Breast epithelium (tissue), 4 donors: ENCODE data around the gene MACROD2. TPM values are rescaled to one million over a fixed set of nuclear protein-coding genes. Genes with fewer than 3 reads are reported as not detected.

ENCODE experiments used
- DNase-seq, 2 donors: peaks; one replicate each; pipeline ENCODE4 v3.0.0-alpha.2; 2019; ENCODE audit warnings: low spot score in 2 of 2
- H3K27ac ChIP-seq, 2 donors: fragments of 200-600 bp; sonication (generic) in 1 of 2; one replicate each; pipeline ENCODE4 v1.5.1; 2016 to 2019; ENCODE audit warnings: mild to moderate bottlenecking in 1 of 2
- H3K27me3 ChIP-seq, 2 donors: fragments of 200-600 bp; sonication (generic) in 1 of 2; one replicate each; pipeline versions ENCODE4 v1.5.1 to v1.6.0; 2017 to 2019; ENCODE audit warnings: control low read depth in 1 of 2, mild to moderate bottlenecking in 1 of 2
- H3K36me3 ChIP-seq: fragments of 200-600 bp; one replicate; pipeline ENCODE4 v1.5.1; 2019
- H3K4me1 ChIP-seq, 2 donors: fragments of 200-600 bp; sonication (generic); one replicate each; pipeline ENCODE4 v1.5.1; 2016 to 2019; ENCODE audit warnings: control low read depth in 1 of 2
- H3K4me3 ChIP-seq, 3 donors: fragments of 200-600 bp; sonication (generic); 1 replicate in 2 of 3; 2 replicates in 1 of 3; pipeline ENCODE4 v1.5.1; 2016 to 2019; ENCODE audit warnings: mild to moderate bottlenecking in 3 of 3, moderate library complexity in 2 of 3
- H3K9me3 ChIP-seq, 2 donors: fragments of 200-600 bp; sonication (generic) in 1 of 2; one replicate each; pipeline ENCODE4 v1.5.1; 2016 to 2019; ENCODE audit warnings: control low read depth in 1 of 2
- POLR2A ChIP-seq: fragments of 450-650 bp; IDR thresholded peaks from one replicate; pipeline ENCODE4 v1.6.1; 2016; ENCODE audit warnings: antibody characterized with exemption, mild to moderate bottlenecking, moderate library complexity
- POLR2AphosphoS5 ChIP-seq, 3 donors: sonication (generic); formaldehyde crosslinking; IDR thresholded peaks; one replicate each; pipeline ENCODE4 v1.6.1; 2017; ENCODE audit warnings: antibody characterized with exemption in 3 of 3
- intact Hi-C: fragments of 100-400 bp; cut with DNase I; formaldehyde crosslinking; loops from one replicate; pipeline ENCODE4 v1.15.1; 2023; ENCODE audit warnings: low total_unique reads
- total RNA-seq, 3 donors: library from RNA; depleted of rRNA; stranded (reverse); fragments of >200 nt; gene quantifications; one replicate each; pipeline ENCODE4 v1.1.0, GENCODE V29; 2016
- TF ChIP-seq, protein P1 (sequence below), 3 donors: fragments of 450-650 bp; IDR thresholded peaks; one replicate each; pipeline ENCODE4 v1.5.1; 2016 to 2017; ENCODE audit warnings: antibody characterized with exemption in 3 of 3, mild to moderate bottlenecking in 3 of 3, moderate library complexity in 3 of 3

MACROD2 gene
- total RNA-seq, 3 donors from 2014 or later = 6.7 to 26.8 (median 8.8) TPM

DNA sequence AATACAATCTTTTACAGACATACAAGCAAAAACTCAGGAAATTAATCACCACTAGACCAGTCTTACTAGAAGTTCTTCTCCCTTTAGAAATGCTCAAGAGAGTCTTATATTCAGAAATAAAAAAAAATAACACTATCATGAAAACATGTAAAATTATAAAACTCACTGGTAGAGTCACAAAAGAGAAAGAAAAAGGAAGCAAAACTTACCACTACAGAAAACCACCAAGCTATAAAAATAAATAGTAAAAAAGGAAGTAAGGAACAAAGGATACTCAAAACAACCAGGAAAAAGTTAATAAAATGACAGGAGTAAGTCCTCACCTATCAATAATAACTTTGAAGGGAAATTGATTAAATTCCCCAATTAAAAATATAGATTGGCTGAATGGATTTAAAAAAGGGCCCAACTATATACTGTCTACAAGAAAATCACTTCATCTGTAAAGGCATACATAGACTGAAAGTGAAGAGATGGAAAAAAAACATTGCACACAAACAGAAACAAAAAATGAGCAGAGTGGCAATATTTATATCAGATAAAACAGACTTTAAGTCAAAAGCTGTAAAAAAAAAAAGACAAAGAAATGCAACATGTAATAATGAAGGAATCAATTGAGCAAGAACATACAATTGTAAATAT is 2088.4 kb downstream of the MACROD2 start:
- intact Hi-C loops = no loop called here
- TF ChIP-seq POLR2A (no peak), POLR2AphosphoS5 (IDR thresholded peaks at IDR 0.05) (no peak)
- TF ChIP-seq, protein P1, sequence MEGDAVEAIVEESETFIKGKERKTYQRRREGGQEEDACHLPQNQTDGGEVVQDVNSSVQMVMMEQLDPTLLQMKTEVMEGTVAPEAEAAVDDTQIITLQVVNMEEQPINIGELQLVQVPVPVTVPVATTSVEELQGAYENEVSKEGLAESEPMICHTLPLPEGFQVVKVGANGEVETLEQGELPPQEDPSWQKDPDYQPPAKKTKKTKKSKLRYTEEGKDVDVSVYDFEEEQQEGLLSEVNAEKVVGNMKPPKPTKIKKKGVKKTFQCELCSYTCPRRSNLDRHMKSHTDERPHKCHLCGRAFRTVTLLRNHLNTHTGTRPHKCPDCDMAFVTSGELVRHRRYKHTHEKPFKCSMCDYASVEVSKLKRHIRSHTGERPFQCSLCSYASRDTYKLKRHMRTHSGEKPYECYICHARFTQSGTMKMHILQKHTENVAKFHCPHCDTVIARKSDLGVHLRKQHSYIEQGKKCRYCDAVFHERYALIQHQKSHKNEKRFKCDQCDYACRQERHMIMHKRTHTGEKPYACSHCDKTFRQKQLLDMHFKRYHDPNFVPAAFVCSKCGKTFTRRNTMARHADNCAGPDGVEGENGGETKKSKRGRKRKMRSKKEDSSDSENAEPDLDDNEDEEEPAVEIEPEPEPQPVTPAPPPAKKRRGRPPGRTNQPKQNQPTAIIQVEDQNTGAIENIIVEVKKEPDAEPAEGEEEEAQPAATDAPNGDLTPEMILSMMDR (IDR thresholded peaks at IDR 0.05) = no peak
- H3K27ac ChIP-seq = no peak overlapping the region
- no peaks in the 10 kb centered on the region for H3K36me3 ChIP-seq
- no peaks in the 10 kb centered on the region for H3K4me1 ChIP-seq
- no peak overlapping the region for H3K4me3 ChIP-seq
- DNase-seq = no peak
- no peaks in the 10 kb centered on the region for H3K9me3 ChIP-seq
- H3K27me3 ChIP-seq = no peaks in the 10 kb centered on the region

DNA sequence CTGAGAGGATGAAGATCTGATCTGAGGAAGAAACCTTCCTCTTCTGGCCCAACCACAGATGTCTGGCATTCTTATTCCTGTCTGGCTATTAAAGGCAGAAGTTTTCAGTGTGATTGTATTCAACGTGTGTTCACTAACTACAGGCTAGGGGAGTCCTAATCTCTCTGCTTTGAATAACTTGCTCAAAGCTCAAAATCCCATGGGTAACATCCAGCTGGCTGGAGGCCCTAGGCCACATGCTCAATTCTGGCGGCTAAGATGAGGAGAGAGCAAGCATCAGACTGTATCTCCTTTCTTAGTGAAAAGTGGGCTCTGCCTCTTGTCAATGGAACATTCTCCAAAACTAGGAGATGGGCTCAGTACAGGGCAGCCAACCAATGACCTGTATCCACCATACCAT is 2099.9 kb downstream of the MACROD2 start:
- Histone ChIP-seq H3K27ac (no peak overlapping the region), H3K36me3 (no peaks in the 10 kb centered on the region), H3K4me3 (no peak overlapping the region), H3K9me3 (peaks cover 0 to 10% of the 10 kb centered on the region in 2 donors), H3K4me1 (no peaks in the 10 kb centered on the region), H3K27me3 (no peaks in the 10 kb centered on the region)
- no peak for DNase-seq
- TF ChIP-seq POLR2AphosphoS5 (IDR thresholded peaks at IDR 0.05) = no peak
- TF ChIP-seq POLR2A = no peak
- TF ChIP-seq, protein P1 (IDR thresholded peaks at IDR 0.05) = no peak
- intact Hi-C loops = no loop called here

DNA sequence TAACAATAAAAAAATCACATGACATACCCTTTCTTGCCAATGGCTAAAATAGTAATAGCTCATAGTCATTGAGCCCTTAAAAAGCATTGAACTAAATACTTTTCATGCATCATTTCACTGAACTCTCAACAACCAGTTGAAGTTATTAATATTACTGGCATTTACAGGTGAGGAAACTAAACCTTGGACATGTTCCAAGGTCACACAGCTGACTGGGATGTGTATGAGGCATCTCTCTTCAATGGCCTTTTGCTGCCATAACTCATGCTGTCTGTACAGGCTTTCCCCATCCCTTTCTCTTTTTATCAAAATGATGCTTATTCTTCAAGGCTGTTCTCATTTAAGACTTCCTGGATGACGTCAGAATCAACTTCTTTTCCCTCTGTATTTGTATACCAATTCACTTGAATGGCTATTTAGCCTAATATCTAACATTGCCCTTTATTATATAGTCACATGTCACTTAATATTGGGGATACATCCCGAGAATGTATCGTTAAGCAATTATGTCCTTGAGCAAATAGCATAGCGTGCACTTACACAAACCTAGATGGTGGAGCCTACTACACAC is 2101.5 kb downstream of the MACROD2 start:
- intact Hi-C loops = no loop called here
- Histone ChIP-seq H3K27ac (no peak overlapping the region), H3K36me3 (no peaks in the 10 kb centered on the region), H3K9me3 (no peaks in the 10 kb centered on the region), H3K4me3 (no peak overlapping the region), H3K27me3 (no peaks in the 10 kb centered on the region), H3K4me1 (no peaks in the 10 kb centered on the region)
- no peak for DNase-seq
- TF ChIP-seq POLR2AphosphoS5 (IDR thresholded peaks at IDR 0.05) (no peak), POLR2A (no peak)
- TF ChIP-seq, protein P1 (IDR thresholded peaks at IDR 0.05) = no peak

DNA sequence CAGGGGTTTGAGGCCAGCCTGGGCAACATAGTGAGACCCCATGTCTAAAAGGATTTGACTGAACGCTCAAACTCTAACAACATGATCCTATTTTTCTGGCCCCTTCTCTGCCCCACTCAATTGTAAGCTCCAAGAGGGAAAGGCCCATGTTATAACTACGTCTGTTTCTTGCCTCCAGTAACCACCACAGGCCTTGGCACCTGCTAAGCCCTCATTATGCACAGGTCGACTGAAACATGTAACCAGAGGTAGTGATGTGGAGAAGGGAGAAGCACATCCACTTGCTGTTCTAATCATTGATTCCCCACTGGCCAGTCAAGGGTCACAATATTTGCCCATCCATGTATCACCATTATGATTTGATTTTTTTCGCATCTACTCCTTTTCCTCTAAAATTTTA is 2102.5 kb downstream of the MACROD2 start:
- no peaks in the 10 kb centered on the region for H3K36me3 ChIP-seq
- no peaks in the 10 kb centered on the region for H3K4me1 ChIP-seq
- no peak for TF ChIP-seq POLR2AphosphoS5 (IDR thresholded peaks at IDR 0.05)
- no peak for TF ChIP-seq POLR2A
- TF ChIP-seq, protein P1 (IDR thresholded peaks at IDR 0.05) = no peak
- H3K27me3 ChIP-seq = no peaks in the 10 kb centered on the region
- no peak overlapping the region for H3K27ac ChIP-seq
- H3K4me3 ChIP-seq = no peak overlapping the region
- DNase-seq = no peak
- intact Hi-C loops = no loop called here
- no peaks in the 10 kb centered on the region for H3K9me3 ChIP-seq

DNA sequence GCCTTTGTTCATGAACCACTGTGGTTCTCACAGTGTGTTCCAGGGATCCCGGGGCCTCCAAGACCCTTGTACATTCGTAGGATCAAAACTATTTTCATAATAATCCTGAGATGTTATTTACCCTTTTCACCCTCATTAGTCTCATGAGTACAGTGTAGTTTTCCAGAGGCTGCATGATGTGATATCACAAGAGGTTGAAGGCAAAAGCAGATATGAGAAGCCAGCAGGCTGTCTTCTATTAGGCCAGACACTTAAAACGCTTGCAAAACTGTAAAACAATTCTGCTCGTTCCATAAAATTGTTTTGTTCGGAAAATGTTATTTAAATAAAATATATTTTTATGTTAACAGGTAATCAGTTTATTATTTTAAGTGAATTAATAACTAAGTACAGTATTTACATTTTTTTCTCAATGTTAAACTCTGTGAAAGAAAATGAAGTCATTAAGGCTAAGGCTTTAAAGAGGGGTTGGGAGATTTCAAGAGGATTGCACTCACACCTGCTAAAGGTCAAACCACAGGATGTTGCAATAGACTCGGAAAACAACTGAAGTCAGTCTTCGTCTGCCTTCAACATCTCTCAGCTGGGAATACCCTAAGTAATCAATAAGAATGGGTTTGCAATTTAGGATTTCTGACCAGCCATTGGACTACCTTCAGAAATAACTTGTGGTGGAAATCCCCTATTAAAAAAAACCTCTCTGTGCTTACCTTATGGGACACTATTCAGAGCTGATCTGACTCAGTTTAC is 2103.7 kb downstream of the MACROD2 start:
- no peak overlapping the region for H3K4me3 ChIP-seq
- no peaks in the 10 kb centered on the region for H3K9me3 ChIP-seq
- TF ChIP-seq POLR2A = no peak
- intact Hi-C loops = no loop called here
- no peaks in the 10 kb centered on the region for H3K36me3 ChIP-seq
- no peak overlapping the region for H3K27ac ChIP-seq
- no peaks in the 10 kb centered on the region for H3K4me1 ChIP-seq
- no peaks in the 10 kb centered on the region for H3K27me3 ChIP-seq
- DNase-seq = no peak
